Measurements from ENCODE around the gene PIP4P1.
"Not testable (repeated sequence)": the region's sequence is repeated elsewhere in the genome, so short reads cannot be mapped to it uniquely, and the experiment has no call there.

- not testable (repeated sequence) for TF ChIP-seq POLR2AphosphoS5 (IDR thresholded peaks at IDR 0.05; ENCODE audit: low read depth, low read length); POLR2A (IDR thresholded peaks at IDR 0.05; ENCODE audit: low read depth, low read length); TAF1 (IDR thresholded peaks at IDR 0.05; ENCODE audit: borderline replicate concordance, low read depth, low read length)
Observed at GRCh38 chr14:20506276-20506675, 45.0 kb upstream of the PIP4P1 start.

All from GM12892 (cell line).